ENCODE data around the gene ADSS1.

Gene ADSS1

DNA sequence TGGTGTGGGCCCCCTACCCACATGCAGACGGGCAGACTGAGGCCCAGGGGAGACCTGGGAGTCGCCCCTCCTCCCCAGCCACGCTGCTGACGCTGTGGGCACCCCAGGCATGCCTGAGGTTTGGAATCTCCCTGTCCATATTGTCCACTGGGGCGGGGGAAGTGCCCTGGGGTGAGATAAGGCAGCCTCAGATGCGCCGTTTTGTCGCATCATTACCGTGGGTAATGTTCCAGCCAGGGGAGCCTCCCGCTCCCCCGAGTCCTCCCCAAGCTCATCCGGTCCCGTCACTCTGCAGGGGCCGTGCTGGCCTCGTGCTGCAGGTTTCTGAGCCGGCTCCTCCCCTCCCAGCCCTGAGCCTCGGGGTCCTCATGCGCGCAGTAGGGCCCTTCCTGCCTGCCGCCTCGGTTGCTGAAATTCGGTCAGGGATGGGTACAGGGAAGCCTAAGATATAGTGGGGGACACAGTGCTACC, 23.2 kb upstream of the ADSS1 start:
- no peak for DNase-seq

DNA sequence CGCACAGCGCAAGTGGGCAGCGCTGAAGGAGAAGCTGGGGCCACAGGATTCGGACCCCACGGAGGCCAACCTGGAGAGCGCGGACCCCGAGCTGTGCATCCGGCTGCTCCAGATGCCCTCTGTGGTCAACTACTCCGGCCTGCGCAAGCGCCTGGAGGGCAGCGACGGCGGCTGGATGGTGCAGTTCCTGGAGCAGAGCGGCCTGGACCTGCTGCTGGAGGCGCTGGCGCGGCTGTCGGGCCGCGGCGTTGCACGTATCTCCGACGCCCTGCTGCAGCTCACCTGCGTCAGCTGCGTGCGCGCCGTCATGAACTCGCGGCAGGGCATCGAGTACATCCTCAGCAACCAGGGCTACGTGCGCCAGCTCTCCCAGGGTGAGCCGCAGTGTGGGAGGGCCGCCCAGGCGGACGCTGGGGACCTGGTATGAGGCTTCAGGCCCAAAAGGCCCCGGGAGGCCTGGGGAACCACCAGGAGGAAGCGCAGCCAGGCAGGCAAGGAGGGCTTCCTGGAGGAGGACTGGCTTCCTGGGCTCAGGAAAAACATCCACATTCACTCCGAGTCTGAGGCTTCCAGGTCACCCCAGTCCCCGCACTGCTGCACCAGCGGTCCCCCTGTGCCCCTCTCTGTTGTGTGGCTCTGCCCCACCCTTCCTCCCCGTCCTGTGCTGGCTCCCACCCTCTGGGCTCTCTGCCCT, 22.5 kb upstream of the ADSS1 start:
- DNase-seq: no peak

DNA sequence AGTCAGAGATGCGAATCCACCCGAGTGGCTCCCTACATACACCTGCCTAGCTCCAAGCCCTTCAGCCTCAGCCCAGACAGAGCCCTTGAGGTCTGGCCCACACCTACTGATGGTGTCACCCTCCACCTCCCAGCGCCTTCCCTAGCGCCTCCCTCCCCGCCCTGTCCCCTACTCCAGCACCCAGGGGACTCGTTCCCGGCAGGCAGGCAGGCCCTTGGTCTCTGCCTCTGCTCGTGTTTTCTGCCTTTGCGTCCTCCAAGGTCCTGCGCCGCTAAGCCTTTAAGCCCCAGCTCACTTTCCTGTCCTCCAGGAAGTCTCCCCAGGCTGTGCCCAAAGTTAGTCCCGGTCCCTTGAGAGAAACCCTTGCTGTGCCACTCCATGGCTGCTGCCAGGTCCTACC, 21.9 kb upstream of the ADSS1 start:
- DNase-seq: no peak

DNA sequence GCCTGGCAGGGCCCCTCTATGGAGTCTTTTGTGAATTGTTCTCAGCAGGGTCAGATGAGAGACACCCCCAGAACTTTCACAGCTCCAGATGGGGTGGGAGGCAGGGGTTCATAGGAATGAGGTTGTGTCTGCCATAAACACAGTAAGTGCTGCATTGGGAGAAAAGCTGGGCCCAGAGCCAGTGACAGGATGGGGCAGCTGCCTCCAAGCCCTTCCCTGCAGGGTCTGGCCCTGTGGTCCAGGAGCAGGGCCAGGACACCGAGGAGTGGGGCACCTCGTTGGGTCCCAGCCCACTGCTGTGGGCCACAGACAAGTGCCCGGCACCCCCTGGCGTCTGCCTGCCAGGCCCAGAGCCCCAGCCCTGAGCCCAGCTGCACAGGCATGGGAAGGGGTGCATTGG, 21.4 kb upstream of the ADSS1 start:
- no peak for DNase-seq

DNA sequence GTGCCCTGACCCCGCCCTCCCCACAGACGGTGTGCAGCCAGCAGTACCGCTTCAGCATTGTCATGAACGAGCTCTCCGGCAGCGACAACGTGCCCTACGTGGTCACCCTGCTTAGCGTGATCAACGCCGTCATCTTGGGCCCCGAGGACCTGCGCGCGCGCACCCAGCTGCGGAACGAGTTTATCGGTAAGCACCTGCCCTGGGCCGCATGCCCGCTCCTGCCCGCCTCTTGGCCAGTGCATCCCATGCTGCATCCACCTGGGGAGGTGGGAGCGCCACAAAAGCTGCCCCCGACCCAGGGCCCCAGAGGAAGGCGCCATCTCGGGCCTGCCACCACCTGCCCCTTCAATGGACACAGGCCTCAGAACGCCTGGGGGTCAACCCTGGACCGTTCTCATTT, 20.8 kb upstream of the ADSS1 start:
- no peak for DNase-seq

DNA sequence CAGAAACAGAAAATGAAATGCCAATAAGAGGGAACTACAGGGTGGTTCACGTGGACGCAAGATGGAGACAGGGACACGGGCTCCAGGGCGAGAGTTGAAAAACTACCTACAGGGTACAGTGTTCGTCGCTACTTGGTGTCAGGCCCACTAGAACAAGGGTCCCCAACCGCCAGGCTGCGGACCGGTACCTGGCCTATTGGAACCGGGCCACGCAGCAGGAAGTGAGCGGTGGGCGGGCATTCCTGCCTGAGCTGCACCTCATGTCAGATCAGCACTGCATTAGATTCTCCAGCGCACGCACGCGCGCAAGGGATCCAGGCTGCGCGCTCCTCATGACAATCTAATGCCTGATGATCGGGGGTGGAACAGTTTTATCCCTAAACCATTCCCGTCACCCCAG, 19.8 kb upstream of the ADSS1 start:
- no peak for DNase-seq

DNA sequence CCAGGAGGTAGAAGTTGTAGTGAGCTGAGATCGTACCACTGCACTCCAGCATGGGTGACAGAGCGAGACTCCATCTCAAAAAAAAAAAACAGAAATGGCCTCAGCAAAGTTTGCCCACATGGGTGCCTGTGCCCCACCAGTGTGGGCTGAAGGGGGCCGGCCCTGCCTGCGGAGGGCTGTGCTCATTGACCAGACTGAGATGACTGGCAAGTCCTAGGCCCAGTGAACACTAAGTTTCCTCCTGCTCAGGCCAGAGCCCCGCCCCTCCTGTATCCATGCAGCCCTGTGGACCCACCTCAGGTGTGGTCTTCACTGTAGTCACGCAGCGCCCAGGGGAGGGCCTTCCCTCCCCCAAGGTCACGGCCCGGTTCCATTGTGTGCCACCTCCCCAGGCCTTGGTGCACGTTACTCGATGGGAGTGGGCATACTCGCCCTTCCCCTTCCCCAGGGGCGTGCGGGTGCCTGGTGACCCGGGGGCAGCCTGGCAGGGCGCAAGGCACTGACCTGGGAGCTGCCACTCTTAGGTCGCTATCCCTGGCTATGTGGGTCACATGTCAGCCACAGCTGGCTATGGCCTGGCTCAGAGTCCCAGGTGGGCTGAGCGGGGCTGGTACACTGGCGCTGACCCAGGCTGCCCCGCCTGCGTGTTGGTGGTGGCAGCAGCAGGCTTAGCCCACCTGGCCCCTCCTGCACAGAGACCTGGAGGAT, 18.5 kb upstream of the ADSS1 start:
- no peak for DNase-seq

DNA sequence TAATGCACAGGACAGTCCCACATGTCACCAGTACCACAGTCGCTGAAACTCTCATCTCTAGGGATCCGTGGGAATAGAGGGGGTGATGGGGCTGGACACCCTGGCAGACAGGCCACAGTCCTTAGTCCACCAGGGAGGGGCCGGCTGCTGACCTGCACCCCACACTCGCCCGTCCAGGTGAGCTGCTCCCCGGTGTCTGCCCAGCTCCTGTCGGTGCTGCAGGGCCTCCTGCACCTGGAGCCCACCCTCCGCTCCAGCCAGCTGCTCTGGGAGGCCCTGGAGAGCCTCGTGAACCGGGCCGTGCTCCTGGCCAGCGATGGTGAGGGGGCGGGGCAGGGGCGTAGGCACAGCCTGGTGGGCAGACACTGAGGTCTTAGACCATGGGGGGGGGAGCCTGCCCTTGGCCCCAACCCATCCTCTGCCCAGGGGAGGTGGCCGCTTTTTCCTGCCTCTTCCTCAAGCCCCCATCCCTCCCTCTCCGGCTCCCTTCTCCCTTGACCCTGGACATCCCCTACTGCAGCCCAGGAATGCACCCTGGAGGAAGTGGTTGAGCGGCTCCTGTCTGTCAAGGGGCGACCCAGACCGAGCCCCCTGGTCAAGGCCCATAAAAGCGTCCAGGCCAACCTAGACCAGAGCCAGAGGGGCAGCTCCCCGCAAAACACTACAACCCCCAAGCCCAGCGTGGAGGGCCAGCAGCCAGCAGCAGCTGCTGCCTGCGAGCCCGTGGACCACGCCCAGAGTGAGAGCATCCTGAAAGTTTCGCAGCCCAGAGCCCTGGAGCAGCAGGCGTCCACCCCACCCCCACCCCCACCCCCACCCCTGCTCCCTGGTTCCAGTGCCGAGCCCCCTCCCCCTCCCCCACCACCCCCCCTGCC, 17.1 kb upstream of the ADSS1 start:
- DNase-seq: no peak

DNA sequence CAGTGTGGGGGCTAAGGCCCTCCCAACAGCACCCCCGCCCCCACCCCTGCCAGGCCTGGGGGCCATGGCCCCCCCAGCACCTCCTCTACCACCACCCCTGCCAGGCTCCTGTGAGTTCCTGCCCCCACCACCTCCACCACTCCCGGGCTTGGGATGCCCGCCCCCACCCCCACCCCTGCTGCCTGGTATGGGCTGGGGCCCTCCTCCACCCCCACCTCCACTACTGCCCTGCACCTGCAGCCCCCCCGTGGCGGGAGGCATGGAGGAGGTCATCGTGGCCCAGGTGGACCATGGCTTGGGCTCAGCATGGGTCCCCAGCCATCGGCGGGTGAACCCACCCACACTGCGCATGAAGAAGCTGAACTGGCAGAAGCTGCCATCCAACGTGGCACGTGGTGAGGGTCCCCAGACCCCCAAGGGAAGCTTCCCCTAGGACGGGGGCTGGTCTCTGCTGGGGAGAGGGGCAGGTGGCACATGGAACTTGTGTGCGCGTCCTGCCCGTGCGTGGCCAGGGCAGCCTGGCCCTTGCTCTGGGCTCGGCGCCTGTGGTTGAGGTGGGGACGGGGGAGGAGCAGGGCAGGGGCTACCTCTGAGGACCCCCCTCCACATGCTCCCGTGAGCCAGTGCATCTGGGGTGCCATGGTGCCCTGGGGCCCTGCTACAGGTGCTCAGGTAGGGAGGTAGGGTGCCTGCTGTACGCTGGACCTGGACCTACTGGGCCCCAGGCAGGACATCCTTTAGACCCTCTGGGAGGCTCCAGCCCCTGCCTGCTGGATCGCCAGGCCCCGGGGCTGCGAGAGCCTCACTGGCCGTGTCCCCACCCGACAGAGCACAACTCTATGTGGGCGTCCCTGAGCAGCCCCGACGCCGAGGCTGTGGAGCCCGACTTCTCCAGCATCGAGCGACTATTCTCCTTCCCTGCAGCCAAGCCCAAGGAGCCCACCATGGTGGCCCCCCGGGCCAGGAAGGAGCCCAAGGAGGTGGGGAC, 16.1 kb upstream of the ADSS1 start:
- no peak for DNase-seq

DNA sequence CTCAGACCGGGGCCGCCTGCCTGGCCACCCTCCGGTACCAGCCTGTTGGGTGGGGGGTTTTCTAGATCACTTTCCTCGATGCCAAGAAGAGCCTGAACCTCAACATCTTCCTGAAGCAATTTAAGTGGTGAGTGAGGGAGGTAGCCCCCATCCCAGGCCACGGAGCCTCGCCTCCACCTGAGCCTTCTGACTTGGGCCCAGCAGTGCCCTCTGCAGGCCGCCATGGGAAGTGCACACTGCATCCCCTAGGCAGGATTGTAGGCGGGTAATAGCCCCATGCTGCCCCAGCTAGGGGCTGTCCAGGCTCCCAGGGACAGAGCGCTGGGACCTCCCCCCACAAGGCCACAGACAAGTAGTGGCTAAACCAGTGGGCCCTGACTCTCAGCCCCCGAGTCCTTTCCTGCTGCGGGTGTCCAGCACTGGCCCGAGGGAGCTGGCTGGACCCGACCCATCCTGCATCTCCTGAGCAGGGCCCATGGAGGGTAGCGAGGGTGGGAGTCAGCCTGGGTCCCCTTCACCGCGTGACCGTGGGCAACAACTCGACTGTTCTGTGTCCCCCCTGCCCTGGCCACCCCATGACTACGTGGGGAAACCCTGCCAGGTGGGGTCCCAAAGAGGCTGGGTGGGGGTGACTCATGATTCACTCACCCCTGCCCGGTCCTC, 15.3 kb upstream of the ADSS1 start:
- DNase-seq: peak; percentile 14 to 21

DNA sequence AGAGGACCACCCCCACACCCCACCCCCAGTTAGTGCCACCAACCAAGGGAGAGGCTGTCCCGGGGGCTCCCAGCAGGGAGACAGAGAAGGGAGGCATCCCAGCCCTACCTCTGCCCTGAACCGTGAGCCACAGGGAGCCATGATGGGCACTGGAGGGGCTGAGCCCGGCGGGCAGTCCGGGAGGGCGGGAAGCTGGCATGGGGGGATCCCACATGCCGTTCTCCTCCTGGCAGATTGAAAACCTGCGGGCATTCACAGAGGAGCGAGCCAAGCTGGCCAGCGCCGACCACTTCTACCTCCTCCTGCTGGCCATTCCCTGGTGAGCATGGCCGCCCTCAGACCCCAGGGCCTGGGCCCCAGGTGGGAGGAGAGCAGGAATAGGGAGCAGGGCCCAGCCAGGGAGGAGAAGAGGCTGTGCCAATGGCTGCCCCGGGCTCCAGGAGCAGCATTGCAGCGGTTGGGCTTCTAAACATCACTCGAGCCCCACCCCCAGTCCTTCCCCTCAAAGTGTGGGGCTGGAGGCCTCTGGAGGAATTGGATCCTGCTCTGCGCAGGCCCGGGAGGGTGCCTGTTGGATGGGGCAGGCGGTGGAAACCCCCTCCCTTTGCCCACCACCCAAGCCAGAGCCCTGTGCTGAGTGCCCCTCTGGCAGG, 14.5 kb upstream of the ADSS1 start:
- DNase-seq: no peak

DNA sequence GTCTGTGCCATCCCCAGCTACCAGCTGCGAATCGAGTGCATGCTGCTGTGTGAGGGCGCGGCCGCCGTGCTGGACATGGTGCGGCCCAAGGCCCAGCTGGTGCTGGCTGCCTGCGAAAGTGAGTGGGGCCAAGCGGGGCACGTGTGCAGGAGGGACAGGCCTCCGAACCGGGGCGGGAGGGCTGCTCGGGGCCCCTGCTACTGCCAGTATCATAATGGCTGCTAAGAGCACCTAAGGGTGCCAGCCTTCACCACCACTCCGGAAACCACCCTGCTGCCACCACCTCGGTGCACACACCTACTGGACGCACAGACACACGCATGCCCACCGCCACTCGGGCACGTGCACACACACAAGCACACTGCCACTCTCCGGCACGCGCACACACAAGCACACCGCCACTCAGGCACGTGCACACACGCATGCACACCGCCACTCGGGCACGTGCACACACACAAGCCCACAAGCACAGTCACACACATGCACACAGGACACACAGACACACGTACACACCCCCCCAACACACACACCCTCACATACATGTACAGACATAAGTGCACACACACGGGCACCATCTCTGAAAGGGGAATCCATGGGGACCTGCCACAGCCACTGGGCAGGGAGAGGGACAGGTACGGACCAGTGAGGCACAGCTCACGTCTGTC, 13.8 kb upstream of the ADSS1 start:
- no peak for DNase-seq

DNA sequence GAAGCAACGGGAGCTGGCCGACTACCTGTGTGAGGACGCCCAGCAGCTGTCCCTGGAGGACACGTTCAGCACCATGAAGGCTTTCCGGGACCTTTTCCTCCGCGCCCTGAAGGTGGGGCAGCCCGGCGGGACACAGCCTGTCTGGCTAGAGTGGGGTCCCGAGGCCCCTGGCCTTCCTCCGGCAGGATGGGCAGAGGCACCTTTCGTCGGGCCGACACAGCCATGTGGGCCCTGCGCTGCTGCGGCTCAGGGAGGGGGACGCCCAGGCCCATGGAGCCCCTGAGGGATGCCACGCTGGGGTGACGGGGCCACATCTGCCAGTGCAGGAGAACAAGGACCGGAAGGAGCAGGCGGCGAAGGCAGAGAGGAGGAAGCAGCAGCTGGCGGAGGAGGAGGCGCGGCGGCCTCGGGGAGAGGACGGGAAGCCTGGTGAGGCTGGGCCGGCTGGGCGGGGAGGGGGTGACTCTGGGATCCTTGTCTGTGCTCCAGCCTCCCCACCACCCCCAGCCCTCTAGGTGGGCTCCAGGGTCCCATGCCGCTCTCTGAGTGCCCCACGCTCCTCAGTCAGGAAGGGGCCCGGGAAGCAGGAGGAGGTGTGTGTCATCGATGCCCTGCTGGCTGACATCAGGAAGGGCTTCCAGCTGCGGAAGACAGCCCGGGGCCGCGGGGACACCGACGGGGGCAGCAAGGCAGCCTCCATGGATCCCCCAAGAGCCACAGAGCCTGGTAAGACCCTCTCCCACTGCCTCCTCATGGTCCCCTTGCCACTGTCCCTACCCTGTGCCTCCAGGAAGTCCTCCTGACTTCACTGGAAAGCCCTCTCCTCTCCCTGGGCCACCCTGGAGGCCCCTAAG, 10.9 kb upstream of the ADSS1 start:
- DNase-seq: no peak

DNA sequence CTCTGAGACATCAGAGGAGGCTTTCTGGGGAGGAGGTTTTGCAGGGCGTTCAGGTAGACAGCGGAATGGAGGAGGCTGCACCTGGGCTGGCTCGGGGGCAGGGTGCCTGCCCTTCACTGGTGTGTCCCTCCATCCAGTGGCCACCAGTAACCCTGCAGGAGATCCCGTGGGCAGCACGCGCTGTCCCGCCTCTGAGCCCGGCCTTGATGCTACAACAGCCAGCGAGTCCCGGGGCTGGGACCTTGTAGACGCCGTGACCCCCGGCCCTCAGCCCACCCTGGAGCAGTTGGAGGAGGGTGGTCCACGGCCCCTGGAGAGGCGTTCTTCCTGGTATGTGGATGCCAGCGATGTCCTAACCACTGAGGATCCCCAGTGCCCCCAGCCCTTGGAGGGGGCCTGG, 10.0 kb upstream of the ADSS1 start:
- no peak for DNase-seq

DNA sequence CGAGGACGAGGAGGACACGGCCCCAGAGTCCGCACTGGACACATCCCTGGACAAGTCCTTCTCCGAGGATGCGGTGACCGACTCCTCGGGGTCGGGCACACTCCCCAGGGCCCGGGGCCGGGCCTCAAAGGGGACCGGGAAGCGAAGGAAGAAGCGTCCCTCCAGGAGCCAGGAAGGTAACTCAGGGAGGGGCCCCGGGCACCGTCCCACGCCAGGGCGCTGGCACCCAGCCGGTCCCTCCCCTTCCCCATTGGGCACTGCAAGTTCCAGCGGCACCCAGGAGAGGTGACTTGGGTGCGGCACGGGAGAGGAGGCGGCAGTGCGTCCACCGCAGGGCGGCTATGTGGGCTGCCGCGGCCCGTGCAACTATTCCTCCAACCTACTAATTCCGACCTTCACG, 9.3 kb upstream of the ADSS1 start:
- DNase-seq: no peak

DNA sequence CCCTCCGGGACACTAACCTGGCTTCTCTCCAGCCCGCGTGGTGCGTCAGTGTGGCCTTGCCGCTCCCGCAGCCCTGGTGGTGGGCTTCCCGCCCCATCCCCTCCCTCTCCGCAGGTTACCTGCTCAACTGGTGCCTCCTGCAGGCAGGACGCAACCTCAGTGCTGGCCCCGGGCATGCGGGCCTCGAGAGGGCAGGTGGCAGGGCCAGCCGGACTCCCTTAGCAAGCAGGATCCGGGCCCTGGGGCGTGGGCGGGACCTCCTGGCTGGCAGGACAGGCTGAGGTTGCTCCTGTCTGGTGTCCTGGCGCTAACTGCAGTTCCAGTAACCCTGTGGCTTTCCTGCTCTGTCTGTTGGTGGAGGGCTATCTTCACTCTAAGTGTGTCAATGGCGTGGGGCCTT, 8.6 kb upstream of the ADSS1 start:
- DNase-seq: no peak

DNA sequence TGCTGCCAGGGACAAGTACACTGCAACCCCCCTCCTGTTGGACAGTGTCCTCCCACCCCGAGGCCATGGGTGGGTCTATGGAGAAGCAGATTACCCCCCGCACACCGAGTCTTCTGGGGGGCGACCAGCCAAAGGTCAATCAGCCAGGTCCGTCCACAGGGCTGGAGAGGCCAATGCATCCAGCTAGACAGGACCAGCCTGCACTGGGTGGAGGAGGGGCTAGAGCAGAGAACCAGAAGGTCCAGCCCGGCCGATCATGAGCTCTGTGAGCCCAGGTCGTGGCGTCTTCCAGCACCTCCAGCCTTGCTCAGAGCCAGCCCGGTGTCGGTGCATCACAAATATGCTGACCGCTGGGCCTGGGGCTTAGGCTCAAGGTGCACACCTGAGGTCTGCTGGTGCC, 8.2 kb upstream of the ADSS1 start:
- no peak for DNase-seq

DNA sequence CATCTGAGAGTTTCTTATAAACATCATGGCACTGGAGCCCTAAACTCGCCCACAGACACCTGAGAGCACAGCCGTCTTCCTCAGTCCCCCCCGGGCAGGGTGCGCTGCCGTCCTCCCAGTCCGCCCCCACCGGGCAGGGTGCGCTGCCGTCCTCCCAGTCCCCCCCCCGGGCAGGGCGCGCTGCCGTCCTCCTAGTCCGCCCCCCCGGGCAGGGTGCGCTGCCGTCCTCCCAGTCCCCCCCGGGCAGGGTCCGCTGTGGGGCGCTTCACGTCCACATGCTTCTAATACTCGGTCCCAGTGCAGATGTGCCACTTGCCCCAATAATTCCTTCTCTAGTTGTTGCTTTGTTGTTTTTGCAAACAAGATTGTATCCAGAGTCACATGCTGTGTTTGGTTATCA, 6.9 kb upstream of the ADSS1 start:
- DNase-seq: no peak

DNA sequence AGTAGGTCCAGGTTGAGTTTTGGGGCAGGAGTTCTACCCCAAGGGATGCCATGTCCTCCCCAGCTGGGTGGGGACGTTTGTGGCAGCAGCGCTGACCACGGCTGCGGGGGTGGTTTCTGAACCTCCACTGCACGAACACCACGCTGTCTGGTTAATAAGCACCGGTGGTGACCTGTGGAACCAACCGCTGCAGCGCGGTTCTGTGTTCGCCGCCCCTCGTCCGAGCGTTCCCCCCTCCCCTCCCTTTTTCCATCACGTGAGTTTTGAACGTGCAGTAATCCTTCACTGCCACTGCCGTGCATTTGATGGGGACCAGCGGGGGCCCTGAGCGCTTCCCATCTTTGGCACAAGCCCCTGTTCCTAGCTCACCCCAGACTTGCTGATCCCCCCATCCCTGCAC, 6.4 kb upstream of the ADSS1 start:
- no peak for DNase-seq

DNA sequence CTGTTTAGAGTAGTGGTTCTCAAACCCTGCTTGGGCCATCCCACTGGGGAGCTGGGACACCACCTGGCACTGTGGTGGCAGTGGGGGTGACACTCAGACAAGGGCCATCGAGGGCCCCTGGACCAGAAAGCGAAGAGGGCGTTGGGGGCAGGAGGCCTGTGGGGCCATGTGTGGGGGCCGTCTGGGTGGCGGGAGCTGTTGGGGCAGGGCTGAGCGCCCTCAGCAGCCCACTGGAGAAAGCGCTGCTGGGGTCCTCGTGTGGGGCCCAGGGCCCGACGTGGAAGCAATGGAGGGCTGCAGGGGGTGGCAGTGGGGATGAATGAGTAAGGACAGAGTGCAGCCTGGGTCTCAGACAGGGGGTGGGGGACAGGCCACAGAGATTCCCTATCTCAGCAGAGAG, 5.9 kb upstream of the ADSS1 start:
- DNase-seq: no peak
